ENCODE data around the gene SLC18A2. TPM values are rescaled to one million over a fixed set of nuclear protein-coding genes. Genes with fewer than 3 reads are reported as not detected.

The SLC18A2 gene
- total RNA-seq, result 0.35 TPM
- polyA plus RNA-seq (ENCODE audit: insufficient read depth in 1 of 8, insufficient read length in 8 of 8, low replicate concordance in 1 of 8), result under 1 TPM; 0.20 to 0.93 (median 0.29) TPM
- long read RNA-seq, donor 1, result 0 reads
- long read RNA-seq, donor 2, result 0 reads
- long read RNA-seq, donor 3, result 0 reads
- long read RNA-seq, donor 4, result 0 reads
- long read RNA-seq, donor 5, partial matches to known transcripts, result 0 of 29 reads
- long read RNA-seq, donor 5, other reads (novel, unspliced or antisense), result 29 of 29 reads
- long read RNA-seq, donor 6, partial matches to known transcripts, result 0 of 6 reads
- long read RNA-seq, donor 6, other reads (novel, unspliced or antisense), result 6 of 6 reads
- long read RNA-seq, donor 7, result 0 reads
- long read RNA-seq, donor 8, result 0 reads
- long read RNA-seq, donor 9, result 0 reads
- long read RNA-seq, donor 10, result 0 reads
- long read RNA-seq, donor 11, result 0 reads

DNA sequence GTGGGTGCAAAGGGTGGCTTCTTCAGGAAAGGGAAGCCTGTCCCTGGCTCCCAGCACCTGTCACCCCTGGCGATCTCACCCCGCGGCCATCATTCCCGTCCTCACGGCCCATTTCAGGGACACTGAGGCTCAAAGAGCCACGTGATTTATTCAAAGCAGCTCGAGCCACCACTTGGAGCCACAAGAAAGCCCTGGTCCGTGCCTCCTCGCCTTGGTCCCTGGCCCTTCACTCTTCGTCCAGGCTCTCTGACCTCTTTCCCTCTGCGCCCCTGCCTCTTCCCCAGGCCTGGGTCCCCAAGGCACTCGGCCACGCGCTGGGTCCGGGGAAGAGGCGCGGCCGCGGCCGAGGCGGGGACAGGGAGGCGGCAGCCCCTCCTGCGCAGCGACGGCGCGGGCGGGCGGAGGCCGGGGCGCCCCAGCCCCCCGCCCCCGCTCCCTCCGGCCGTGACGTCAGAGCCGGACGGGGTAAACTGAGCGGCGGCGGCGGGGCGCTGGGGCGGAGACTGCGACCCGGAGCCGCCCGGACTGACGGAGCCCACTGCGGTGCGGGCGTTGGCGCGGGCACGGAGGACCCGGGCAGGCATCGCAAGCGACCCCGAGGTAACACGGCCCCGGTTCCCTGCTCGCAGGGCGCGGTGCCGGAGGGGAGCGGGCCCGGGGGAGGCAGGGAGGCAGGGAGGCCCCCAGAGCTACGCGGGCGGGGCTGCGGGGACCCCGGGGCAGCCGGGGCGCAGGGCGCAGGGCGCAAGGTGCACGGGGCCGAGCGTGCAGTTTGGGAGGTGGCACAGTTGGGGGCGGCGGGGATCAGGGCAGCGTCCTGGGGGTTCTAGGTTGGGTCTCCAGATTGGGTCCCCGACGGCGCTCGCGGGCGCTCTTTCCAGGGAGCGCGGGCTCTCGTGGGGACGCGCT is at the start of gene SLC18A2:
SLC18A2 (plus strand) TSS at position 494 of the 909 bp plus-strand sequence. CDS start 580 bp downstream, outside the sequence.
- Histone ChIP-seq H3K9me3 (replicated peaks; ENCODE audit: control insufficient read depth, low read depth, low read length) (no peaks in the 10 kb centered on the region), H3K27ac (ENCODE audit: low read length) (no peak within 1 kb of the TSS), H3K4me1 (ENCODE audit: control insufficient read depth, insufficient read depth, low read length) (peaks cover 3% of the 10 kb centered on the region), H3K36me3 (ENCODE audit: control insufficient read depth, insufficient read depth, low read length) (no peaks in the 10 kb centered on the region), H3K4me3 (ENCODE audit: low read length) (no peak within 1 kb of the TSS), H3K27me3 (ENCODE audit: control insufficient read depth, insufficient read depth, low read length) (peaks cover 73% of the 10 kb centered on the region)
- WGBS (ENCODE audit: insufficient coverage), result under 1% methylated on average over 93 of the region's 93 CpGs
- DNase-seq, result no peak

DNA sequence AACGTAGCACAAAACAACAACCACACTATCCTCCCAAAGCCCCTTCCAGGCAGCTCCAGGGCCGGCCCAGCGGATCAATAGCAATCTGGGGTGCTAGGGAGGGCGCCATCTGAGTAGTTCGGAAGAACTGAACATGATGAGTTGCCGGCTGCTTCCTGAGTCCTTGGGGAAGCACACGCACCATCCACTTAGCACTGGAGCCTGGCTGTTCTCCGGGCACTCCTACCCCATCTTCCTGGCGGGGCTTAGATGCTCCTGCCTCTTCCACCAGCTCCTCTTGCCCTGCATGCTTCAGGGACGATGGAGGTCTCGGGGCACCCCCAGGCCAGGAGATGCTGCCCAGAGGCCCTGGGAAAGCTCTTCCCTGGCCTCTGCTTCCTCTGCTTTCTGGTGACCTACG is 43.7 kb upstream of the SLC18A2 start, which contains the start of gene KCNK18:
KCNK18 (plus strand) TSS at position 301 of the 400 bp plus-strand sequence; CDS start at position 301, 0 bp downstream.
- no peak within 1 kb of the TSS for H3K4me3 ChIP-seq (ENCODE audit: low read length)
- H3K9me3 ChIP-seq (replicated peaks; ENCODE audit: control insufficient read depth, low read depth, low read length), result no peaks in the 10 kb centered on the region
- no peaks in the 10 kb centered on the region for H3K36me3 ChIP-seq (ENCODE audit: control insufficient read depth, insufficient read depth, low read length)
- H3K27ac ChIP-seq (ENCODE audit: low read length), result no peak within 1 kb of the TSS
- no peaks in the 10 kb centered on the region for H3K4me1 ChIP-seq (ENCODE audit: control insufficient read depth, insufficient read depth, low read length)
- H3K27me3 ChIP-seq (ENCODE audit: control insufficient read depth, insufficient read depth, low read length), result no peaks in the 10 kb centered on the region
- DNase-seq, result no peak
- 86% methylated on average over 7 of the region's 12 CpGs for WGBS (ENCODE audit: insufficient coverage)

DNA sequence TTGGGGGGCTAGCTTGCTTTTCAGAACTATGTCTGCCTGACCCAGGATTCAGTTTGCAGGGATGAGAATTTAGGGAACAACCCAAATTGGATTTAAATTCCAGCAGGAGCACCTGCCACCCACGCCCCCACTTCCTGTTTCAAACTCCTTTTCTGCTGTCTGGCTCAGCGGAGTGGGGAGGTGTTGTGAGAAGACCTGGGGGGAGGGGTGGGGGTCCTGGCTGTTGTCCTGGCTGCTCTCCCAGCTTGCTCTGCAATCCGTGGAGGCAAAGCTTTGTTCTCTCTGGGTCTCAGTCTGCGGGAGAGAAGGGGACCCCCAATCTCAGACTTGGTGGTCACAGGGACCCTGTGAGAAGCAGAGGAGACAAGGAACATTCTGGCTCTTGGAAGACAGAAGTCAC is 42.8 kb upstream of the SLC18A2 start:
- Histone ChIP-seq H3K4me1 (ENCODE audit: control insufficient read depth, insufficient read depth, low read length) (no peaks in the 10 kb centered on the region), H3K27me3 (ENCODE audit: control insufficient read depth, insufficient read depth, low read length) (no peaks in the 10 kb centered on the region), H3K27ac (ENCODE audit: low read length) (no peak overlapping the region), H3K4me3 (ENCODE audit: low read length) (no peak overlapping the region), H3K9me3 (replicated peaks; ENCODE audit: control insufficient read depth, low read depth, low read length) (no peaks in the 10 kb centered on the region), H3K36me3 (ENCODE audit: control insufficient read depth, insufficient read depth, low read length) (no peaks in the 10 kb centered on the region)
- WGBS (ENCODE audit: insufficient coverage), result no CpG with 5 or more reads among the region's 4 CpGs
- no peak for DNase-seq

DNA sequence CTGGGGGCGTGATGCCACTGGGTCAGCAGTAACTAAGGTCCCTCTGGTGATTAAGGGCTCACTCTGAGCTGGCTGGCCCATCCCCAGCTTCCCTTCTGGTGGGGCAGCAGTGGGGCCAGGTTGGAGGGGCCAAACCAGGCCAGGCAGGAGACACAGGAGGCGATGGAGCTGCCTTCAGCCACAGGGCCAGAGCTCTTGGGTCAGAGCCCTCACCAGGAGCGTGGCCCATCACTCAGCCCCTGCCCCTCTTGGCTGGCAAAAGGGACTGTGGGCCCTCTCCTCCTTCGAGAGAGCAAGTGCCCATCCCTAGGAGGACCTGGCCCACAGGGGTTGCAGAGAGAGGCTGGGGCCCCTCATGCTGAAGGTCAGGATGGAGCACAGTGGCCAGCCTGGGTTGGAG is 39.1 kb upstream of the SLC18A2 start:
- Histone ChIP-seq H3K4me1 (ENCODE audit: control insufficient read depth, insufficient read depth, low read length) (no peaks in the 10 kb centered on the region), H3K27ac (ENCODE audit: low read length) (no peak overlapping the region), H3K4me3 (ENCODE audit: low read length) (no peak overlapping the region), H3K9me3 (replicated peaks; ENCODE audit: control insufficient read depth, low read depth, low read length) (no peaks in the 10 kb centered on the region), H3K36me3 (ENCODE audit: control insufficient read depth, insufficient read depth, low read length) (no peaks in the 10 kb centered on the region), H3K27me3 (ENCODE audit: control insufficient read depth, insufficient read depth, low read length) (no peaks in the 10 kb centered on the region)
- no peak for DNase-seq
- 58% methylated on average over 4 of the region's 4 CpGs for WGBS (ENCODE audit: insufficient coverage)

GRCh38 chr10:117204316-117204715 is 36.6 kb upstream of the SLC18A2 start:
- Histone ChIP-seq H3K36me3 (ENCODE audit: control insufficient read depth, insufficient read depth, low read length) (no peaks in the 10 kb centered on the region), H3K4me3 (ENCODE audit: low read length) (no peak overlapping the region), H3K27me3 (ENCODE audit: control insufficient read depth, insufficient read depth, low read length) (peaks cover 2% of the 10 kb centered on the region), H3K27ac (ENCODE audit: low read length) (no peak overlapping the region), H3K4me1 (ENCODE audit: control insufficient read depth, insufficient read depth, low read length) (no peaks in the 10 kb centered on the region), H3K9me3 (replicated peaks; ENCODE audit: control insufficient read depth, low read depth, low read length) (no peaks in the 10 kb centered on the region)
- DNase-seq, result no peak
- 57% methylated on average over 2 of the region's 2 CpGs for WGBS (ENCODE audit: insufficient coverage)

DNA sequence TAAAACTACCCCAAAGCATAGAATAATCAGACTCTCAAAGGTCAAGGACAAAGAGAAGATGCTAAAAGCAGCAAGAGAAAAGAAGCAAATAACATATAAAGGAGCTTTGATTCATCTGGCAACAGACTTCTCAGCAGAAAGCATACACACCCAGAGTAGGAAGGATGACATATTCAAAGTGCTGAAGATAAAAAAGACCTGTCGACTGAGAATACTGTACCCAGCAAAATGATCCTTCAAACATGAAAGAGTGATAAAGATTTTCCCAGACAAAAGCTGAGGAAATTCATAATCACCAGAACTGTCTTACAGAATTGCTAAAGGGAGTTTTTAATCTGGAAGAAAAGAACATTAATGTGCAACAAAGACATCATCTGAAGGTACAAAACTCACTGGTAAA is 28.7 kb upstream of the SLC18A2 start:
- no peaks in the 10 kb centered on the region for H3K36me3 ChIP-seq (ENCODE audit: control insufficient read depth, insufficient read depth, low read length)
- peaks cover 10% of the 10 kb centered on the region for H3K4me1 ChIP-seq (ENCODE audit: control insufficient read depth, insufficient read depth, low read length)
- H3K27me3 ChIP-seq (ENCODE audit: control insufficient read depth, insufficient read depth, low read length), result peaks cover 28% of the 10 kb centered on the region
- no CpG with 5 or more reads among the region's 1 CpG for WGBS (ENCODE audit: insufficient coverage)
- peaks cover 2% of the 10 kb centered on the region for H3K9me3 ChIP-seq (replicated peaks; ENCODE audit: control insufficient read depth, low read depth, low read length)
- H3K4me3 ChIP-seq (ENCODE audit: low read length), result no peak overlapping the region
- no peak for DNase-seq
- no peak overlapping the region for H3K27ac ChIP-seq (ENCODE audit: low read length)

- H3K27me3 ChIP-seq (ENCODE audit: control insufficient read depth, insufficient read depth, low read length), result peaks cover 44% of the 10 kb centered on the region
- H3K27ac ChIP-seq (ENCODE audit: low read length), result no peak overlapping the region
- WGBS (ENCODE audit: insufficient coverage), result no CpG with 5 or more reads among the region's 1 CpG
- no peak overlapping the region for H3K4me3 ChIP-seq (ENCODE audit: low read length)
- H3K36me3 ChIP-seq (ENCODE audit: control insufficient read depth, insufficient read depth, low read length), result no peaks in the 10 kb centered on the region
- peaks cover 2% of the 10 kb centered on the region for H3K9me3 ChIP-seq (replicated peaks; ENCODE audit: control insufficient read depth, low read depth, low read length)
- DNase-seq, result no peak
- H3K4me1 ChIP-seq (ENCODE audit: control insufficient read depth, insufficient read depth, low read length), result peaks cover 13% of the 10 kb centered on the region
Measured at GRCh38 chr10:117214401-117214800, 26.5 kb upstream of the SLC18A2 start.

DNA sequence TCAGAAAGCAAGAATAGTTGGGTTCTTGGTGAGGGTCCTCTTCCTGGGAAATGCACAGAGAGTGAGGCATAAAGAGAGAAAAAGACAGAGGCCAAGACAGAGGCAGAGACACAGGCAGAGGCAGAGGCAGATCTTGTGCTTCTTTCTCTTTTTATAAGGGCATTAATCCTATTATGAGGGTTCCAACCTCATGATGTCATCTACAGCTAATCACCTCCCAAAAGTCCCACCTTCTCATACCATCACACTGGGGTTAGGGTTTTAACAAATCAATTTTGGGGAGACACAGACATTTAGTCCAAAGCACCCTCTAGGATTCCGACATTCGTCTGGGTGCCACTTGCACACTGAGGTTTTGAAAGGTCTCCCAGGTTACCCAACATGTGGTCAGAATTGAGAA is 25.8 kb upstream of the SLC18A2 start:
- Histone ChIP-seq H3K36me3 (ENCODE audit: control insufficient read depth, insufficient read depth, low read length) (no peaks in the 10 kb centered on the region), H3K4me1 (ENCODE audit: control insufficient read depth, insufficient read depth, low read length) (peaks cover 13% of the 10 kb centered on the region), H3K9me3 (replicated peaks; ENCODE audit: control insufficient read depth, low read depth, low read length) (peaks cover 2% of the 10 kb centered on the region), H3K27me3 (ENCODE audit: control insufficient read depth, insufficient read depth, low read length) (peaks cover 45% of the 10 kb centered on the region), H3K27ac (ENCODE audit: low read length) (no peak overlapping the region), H3K4me3 (ENCODE audit: low read length) (no peak overlapping the region)
- DNase-seq, result no peak
- WGBS (ENCODE audit: insufficient coverage), result 100% methylated on average over 2 of the region's 2 CpGs

DNA sequence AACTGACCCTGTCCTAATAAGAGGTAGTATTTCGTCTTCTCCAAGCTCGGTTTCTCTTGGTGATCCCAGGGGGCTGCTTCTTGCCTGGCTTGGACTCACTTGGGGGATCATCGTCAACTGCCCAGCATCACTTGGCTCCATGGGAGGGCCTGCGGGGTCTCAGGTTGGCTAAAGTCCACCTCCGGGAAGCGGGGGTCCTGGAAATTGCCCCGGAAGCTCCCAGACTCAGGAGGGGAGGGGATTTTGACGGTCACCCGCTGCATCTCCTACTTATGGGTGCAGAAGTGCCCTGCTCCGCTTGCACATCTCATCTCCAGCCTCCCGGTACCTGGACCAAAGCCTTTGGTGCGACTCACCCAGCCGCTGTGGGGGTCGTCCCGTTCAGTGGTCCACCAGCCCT is 24.9 kb upstream of the SLC18A2 start:
- Histone ChIP-seq H3K4me1 (ENCODE audit: control insufficient read depth, insufficient read depth, low read length) (peaks cover 13% of the 10 kb centered on the region), H3K4me3 (ENCODE audit: low read length) (no peak overlapping the region), H3K27ac (ENCODE audit: low read length) (no peak overlapping the region), H3K9me3 (replicated peaks; ENCODE audit: control insufficient read depth, low read depth, low read length) (peaks cover 2% of the 10 kb centered on the region), H3K27me3 (ENCODE audit: control insufficient read depth, insufficient read depth, low read length) (peaks cover 48% of the 10 kb centered on the region), H3K36me3 (ENCODE audit: control insufficient read depth, insufficient read depth, low read length) (no peaks in the 10 kb centered on the region)
- WGBS (ENCODE audit: insufficient coverage), result 56% methylated on average over 11 of the region's 15 CpGs
- DNase-seq, result no peak

- H3K4me3 ChIP-seq (ENCODE audit: low read length), result peak overlapping the region; percentile 34
- under 1% methylated on average over 52 of the region's 52 CpGs for WGBS (ENCODE audit: insufficient coverage)
- H3K27ac ChIP-seq (ENCODE audit: low read length), result no peak overlapping the region
- DNase-seq, result peak; percentile 79
- no peaks in the 10 kb centered on the region for H3K9me3 ChIP-seq (replicated peaks; ENCODE audit: control insufficient read depth, low read depth, low read length)
- H3K36me3 ChIP-seq (ENCODE audit: control insufficient read depth, insufficient read depth, low read length), result no peaks in the 10 kb centered on the region
- peaks cover 13% of the 10 kb centered on the region for H3K4me1 ChIP-seq (ENCODE audit: control insufficient read depth, insufficient read depth, low read length)
- peaks cover 50% of the 10 kb centered on the region for H3K27me3 ChIP-seq (ENCODE audit: control insufficient read depth, insufficient read depth, low read length)
Measured at GRCh38 chr10:117216611-117217195, 24.2 kb upstream of the SLC18A2 start.
